ENCODE data around the gene LNX1.

Gene LNX1

DNA sequence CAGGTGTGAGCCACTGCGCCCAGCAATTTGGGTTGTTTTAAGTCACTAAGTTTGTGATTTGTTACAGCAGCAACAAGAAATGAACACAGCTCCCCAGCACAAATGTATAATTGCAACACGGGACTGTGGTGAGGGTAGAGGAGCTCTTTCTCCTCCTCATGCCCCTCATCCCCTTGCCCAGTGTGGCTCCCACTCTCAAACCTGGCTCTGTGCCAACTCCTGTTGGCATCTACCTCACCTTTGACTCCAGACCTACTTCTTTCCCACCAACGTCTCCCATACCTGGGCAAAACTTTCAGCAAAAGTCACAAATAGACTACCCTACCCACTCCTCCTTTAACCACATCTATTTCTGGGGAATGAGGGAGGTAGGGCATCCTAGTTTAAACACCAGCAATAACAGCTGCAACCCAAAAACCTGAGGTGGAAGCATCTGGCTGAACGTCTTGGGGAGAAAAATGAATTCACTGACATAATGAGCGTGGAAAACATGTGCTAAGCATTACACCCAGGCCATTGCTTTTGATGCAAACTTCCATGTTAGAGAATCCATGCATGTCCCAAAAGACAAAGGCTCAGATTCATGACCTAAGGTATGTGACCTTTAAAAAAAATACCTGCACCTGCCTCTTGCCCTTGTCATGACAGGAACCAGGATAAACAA, 19.2 kb downstream of the LNX1 start:
- DNase-seq = no peak

DNA sequence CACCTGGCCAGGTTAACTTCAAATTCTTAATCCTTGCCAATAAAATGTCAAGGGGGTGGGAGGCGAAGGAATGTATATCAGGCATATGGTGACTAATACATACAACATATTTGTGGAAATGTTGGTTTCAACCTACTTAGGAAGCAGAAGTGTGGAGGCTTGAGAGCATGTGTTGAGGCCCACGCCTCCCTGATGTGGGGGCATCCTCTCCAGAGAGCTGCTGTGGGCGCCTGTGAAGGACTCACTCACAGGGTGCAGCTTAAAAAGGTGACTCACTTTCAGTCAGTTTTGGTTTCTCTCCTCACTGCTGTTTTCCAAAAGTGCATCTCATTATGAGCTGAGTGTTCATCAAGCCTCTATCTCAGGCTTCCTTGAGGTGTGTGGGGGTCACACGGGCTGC, 27.5 kb downstream of the LNX1 start:
- no peak for DNase-seq

DNA sequence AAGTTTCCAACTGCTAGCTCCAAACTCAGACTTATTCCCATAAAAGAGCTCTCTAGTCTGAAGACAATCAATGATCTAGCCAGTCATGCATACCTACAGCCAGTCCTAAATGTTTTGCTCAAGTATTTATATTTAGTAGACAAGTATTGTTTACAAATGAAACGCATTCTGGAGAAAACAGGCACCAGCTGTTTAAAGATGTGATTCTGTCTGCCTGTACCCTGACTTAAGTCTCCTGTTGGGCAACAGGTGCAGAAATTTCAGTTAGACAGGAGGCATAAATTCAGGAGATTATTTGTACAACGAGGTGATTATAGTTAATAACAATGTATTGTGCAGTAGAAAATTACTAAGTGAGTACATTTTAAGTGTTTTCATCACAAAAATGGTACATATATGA, 28.9 kb downstream of the LNX1 start:
- no peak for DNase-seq

DNA sequence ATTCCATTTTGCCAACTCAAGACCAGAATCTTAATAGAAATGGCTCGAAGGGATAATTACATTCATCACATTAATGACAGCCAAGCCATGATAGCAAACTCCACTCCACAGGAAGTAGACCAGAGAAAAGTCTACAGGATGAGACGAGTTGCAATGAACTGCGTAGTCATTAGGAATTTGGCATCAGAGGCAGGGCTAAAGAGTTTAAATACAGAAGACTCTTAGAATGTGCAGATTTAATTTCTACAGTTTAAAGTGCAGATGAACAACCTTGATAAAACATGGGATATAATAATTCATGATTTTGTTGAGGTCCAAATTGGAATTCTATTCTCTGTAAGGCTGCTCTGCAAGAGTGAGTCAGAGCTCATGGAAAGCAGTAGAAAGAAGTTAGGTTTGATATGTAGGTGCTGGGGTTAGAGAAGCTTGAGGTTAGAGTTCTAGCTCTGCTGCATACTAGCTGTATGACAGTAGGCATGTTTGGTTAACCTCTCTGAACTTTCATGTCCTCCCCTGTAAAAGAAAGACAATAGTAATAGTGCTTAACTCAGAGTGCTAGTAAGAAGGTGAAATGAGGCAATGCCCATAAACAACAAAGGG, 32.2 kb downstream of the LNX1 start:
- DNase-seq = no peak

DNA sequence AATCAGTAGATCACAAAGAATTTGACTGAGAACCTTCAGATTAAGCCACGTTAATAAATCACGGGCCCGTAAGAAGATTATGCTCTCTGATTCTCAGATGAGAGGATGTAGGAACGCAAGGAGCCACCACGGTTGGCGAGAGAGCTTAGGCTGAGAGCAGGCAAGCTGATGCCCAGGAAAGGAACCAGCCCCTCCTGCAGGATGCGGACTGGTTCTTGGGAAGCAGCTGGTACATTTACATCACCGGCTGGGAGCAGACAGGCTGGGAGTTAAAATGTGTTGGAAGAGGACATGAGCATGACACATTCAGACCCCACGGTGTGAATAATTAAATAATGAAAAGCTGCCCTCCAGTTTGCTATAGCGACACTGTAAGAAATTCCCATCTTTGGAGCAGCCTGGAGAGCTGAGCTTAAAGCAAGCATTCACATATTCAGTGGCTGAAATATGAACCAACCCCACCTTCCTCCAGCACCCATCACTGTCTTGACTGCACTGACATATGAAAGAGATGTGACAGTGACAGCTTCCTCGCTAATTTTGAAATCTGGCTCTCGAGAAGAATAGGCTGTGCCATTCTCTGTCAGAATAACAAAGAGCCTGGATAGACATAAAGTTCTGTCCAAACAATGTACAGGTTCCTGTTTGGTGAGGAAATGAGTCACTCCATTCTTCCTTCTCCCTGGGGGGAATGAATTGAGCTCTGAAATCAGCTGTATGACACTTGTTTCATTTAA, 33.1 kb downstream of the LNX1 start:
- no peak for DNase-seq

DNA sequence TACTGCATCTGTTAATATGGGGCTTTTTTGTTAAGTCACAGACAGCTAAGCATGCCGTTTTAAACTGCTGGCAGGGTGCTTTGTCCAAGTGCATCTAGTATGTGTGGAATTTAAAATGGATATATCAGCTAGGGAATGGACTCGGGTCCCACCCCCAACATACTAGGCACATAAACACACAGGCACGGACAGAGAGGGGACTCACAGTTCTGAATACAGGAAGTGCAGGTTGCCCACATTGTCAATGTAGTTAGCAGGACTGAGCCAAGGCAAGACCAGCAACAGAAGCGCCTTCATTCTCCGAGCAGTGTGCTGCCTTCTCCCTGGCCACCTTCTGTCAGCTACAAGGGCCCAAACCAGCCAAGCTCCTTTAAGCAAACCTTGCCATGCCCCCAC, 33.6 kb downstream of the LNX1 start:
- no peak for DNase-seq

DNA sequence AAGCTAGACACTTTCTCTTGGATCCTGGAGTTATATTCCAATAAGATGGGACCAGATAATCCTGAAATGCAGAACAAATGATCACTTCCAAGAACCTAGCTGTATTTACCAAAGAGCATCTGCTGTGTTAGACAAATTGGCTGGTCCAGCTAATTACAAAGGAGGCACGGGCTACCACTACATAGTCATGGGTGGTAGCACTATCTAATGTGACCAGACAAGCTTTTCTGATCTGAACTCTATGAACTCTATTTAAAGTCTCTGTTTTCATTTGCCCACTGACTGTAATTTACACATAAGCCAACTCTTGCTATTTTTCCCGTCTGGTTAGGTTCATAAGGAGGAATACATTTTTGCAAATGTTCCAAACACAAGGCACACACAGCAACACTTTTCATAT, 34.6 kb downstream of the LNX1 start:
- DNase-seq = no peak

DNA sequence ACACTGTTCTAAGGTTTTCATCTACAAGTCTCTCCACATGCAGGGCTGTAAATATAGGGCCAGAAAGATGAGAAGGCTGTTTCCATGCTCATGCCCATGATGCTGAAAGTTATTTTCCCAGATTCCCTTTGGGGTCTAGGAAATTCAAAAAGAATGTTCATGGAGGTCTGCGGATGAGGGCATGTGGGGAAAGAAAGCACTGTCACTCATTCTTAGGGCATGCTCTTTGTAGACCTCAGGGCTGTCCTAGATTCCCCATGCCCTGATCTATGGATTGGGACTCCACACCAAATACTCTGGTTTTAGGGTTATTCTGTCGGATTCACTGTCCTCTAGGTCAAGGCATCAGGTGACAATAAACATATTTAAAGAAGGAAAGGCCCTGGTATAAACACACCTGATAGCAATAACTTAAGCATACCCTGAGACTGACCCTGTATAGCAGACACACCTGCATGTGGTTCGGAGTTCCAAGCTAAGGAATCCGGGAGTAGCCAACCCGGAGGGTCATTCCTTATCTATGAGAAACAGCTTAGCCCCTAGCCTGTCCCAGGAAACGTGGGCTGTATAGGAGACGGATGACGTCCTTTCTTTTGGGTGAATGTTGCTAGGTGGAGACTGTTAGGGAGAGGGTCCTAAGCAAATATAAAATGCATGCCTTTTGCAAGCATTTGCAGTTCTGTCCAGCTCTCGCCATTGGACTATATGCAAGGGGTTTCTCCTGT, 37.6 kb downstream of the LNX1 start:
- no peak for DNase-seq

DNA sequence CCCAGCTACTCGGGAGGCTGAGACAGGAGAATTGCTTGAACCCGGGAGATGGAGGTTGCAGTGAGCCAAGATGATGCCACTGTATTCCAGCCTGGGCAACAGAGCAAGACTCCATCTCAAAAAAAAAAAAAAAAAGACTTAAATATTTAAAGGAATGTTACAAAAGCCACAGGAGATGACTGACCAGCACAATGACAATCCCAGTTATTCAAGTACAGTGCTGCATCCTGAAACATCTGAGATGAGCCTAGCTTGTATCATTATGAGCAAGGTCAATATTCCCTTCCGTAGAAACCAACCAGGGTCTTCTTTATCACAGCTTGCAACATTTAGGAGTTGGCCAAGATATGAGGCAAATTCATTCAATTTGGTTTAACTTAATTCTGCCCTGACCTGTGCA, 38.6 kb downstream of the LNX1 start:
- no peak for DNase-seq

DNA sequence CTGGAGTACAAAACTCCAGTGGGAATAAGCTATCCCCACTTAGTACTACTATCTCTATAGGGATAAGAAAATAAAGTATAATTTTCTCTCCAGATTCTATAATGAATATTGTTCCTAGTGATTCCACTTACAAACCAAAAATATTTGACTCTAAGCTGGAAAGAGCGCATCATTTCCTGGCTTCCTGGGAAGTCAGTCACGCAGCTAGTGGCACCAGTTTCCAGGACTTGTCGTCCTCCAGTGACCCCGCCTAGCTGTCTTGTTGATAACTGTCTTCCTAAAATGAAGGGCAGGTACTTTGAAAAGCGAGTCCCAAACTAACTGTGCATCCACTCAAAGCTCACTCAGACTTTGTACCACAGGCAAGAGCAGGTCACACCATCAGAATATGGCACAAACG, 39.3 kb downstream of the LNX1 start:
- no peak for DNase-seq

DNA sequence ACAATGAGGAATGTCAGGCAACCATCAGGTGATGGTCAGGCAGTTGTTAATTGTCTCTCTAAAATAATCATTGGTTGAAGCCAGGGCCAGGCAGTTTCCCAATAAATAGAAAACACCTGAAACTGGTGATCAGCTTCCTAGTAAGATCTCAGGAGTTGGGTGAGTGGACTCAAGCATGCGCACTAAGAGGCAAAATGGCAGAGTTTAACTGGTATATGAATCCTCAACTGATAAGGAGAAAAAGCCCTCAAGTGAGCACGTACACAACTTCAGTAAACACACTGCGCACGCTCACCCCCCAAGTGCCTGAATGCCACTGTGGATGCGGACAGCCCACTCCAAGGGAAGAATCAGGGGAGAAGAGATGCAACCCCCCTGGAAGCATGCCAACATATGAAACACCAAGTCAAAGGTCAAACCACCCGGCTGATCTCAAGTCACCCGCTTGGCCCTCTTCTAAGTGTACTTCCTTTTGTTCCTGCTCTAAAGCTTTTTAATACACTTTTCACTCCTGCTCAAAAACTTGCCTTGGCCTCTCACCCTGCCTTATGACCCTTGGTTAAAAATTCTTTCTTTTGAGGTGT, 39.9 kb downstream of the LNX1 start:
- no peak for DNase-seq

DNA sequence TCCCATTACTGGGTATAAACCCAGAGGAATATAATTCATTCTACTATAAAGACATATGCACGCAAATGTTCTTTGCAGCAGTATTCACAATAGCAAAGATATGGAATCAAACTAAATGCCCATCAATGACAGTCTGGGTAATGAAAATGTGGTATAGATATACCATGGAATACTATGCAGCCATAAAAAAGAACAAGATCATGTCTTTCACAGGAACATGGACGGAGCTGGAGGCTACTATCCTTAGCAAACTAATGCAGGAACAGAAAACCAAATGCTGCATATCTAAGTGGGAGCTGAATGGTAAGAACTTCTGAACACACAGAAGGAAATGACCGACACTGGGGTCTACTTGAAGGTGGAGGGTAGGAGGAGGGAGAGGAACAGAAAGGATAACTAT, 42.6 kb downstream of the LNX1 start:
- DNase-seq = no peak

DNA sequence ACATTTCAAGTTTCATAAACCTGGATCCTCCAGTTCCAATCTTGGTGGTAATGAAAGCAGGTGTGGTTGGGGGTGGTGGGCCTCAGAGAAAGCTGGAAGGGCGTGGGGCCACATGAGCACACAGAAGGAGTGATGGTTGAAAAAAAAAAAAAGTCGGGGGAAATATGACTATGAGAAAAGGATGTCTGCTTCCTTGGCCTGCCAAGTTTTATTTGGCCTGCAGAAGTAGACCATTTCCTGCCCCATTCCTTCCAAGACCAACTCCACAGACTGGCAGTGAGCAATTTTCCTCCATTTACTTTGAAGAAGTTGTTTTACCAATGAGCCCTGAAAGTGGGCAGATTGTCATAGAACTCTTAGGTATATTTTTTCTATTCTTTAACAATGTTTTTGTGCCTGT, 43.3 kb downstream of the LNX1 start:
- no peak for DNase-seq

DNA sequence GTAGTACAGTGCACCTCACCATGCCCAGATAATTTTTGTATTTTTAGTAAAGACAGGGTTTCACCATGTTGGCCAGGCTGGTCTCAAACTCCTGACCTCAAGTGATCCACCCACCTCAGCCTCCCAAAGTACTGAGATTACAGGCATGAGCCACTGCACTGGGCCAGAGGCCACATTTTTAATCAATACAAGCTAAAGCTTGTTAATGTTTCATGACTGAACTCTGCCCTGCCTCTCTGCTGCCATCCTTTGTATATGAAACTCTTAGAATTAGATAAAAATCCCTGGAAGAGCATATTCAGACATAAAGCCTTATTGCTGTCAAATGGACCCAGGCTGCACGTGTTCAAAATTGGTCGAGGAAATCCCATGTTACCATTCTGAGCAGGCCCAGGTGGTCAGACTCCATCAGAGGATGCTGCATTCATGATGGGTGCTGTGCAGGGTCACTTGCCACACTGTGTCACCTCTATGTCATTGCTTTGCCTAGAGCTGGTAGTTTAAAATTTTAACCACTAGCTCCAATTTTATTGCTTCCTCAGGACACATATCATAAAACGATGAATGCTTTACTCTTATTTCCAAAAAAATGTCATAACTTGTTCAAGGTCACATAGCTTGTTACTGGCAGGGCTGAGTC, 45.2 kb downstream of the LNX1 start:
- no peak for DNase-seq

DNA sequence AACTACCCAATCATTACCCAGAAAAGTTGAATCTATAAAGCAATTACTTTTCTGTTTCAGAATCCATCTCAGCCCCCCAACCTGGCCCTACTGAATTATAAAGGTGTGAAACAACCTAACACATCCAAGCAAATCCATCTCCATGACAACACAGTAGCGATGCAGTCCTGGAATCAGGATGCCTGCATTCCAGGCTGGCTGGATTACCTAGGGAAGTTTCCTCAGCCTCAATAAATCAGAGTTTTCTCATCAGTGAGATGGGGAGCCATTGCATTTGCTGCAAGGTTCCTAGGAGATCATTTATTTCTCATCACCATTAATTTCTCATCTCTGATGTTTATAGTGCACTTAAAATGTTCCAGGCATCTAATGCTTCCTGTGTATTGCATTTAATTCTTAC, 46.0 kb downstream of the LNX1 start:
- DNase-seq = no peak

DNA sequence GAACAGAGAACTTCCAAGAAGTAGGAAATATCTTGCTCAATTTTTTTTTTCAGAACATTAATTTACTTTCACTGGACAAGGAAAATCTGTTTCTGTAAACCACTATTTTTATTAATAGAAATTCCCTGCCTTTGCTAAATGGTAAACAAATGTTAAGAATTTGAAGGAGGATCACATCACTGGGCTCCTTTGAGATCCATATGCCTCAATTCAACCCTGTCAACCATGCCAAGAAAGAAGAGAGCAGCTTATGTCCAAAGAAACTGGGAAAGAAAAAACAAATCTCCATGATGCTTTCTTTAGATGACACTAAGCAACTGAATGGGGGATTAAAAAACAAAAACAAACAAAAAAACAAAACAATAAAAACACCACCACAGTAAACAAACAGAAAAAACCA, 47.7 kb downstream of the LNX1 start:
- DNase-seq = no peak

DNA sequence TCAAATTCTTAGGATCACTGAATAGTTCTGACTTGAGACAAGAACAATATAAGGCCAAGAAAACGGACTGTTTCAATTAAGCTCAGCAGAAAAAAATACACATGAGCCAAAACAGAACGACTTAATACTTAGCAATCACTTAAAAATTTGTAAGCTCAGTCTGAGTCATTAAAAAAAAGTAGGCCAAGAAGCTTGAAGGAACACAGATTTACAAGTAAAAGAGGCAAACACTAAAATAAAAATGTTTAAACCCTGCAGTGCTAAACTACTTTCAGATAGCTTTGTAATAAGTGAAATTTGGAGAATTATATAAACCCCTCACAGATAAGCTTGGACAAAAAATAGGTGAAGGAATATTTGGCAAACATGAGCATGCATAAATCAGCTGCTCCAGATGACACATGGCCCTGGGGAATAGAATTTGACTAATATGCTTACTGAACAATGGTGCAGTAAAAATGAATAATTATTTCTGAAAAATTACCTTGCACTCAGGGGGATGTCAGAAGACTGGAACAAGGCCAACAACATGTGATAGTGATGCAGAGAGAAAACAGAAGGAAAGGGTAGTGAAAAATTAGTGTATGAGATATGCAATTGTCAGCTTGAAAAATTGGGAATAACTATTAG, 49.6 kb downstream of the LNX1 start:
- DNase-seq = no peak

DNA sequence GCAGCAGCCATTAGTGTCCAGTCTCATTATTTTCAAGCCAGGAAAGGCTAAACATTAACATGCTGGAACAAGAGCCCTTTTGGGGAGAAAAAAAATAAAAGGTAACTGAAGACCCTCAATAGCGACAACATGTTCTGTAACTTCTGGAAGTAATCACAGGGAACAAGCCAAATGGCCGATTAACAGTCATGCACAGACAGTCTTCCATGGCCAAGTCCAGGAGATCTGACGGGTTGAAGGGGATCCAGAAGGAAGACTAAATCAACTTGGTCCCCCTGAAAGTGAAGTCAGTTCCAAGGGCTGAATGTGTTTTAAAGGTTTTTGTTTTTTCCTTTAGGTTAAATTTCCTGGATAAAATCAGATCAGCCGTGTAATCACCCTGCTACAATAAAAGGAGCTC, 52.5 kb downstream of the LNX1 start:
- DNase-seq = peak; percentile 58

DNA sequence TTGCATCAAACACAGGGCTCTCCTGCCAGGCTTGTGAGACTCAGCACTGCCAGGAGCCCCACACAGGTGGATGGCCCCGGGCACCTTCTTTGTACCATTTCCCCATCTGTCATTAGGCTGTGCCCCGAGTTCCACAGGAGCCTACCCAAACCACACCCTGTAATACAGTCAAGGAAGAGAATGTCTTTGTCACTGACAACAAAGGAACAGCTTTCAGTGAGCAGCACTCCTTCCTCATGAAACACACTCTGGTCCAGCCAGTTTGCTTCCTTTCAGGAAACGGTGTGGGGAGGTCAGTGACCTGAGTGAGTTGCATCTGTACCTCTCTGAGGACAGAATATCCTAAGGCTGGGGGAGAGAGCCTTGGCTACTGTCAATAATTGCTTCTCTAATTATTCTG, 53.7 kb downstream of the LNX1 start:
- DNase-seq = no peak

DNA sequence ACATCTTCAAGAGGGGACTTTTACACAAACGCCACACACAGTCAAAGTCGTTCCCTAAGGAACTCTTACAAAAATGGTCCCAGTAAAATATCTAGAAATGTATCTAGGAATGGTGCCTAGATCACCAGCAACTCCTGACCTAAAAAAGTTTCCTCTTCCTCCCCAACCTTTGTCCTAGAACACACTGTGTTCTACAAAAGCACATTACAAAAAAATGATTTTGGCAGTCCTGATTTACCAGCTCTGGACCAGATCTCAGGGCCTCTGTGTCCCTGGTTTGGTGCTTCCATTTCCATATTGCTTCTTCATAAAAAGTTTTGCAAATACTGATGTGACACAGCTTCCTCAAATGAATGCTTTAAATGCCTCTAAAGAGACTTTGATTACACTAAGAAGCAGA, 55.0 kb downstream of the LNX1 start:
- DNase-seq = no peak

DNA sequence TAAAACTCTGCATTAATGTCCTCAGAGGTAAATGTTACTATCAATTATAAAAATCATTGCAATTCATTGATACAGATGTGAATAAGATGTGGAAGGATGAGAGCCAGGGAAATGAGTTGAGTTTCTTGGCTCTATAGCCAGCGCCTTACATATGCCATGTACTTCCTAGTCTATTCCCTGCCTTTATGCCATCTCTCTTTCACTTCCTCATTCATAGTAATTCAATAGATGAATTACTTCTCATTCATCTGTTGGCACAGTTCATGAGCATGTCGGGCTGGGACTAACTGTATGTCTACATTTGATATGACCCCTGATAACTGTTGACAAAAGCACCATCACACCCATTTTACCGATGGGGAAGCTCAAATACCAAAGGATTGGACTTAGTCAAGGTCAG, 55.7 kb downstream of the LNX1 start:
- no peak for DNase-seq

DNA sequence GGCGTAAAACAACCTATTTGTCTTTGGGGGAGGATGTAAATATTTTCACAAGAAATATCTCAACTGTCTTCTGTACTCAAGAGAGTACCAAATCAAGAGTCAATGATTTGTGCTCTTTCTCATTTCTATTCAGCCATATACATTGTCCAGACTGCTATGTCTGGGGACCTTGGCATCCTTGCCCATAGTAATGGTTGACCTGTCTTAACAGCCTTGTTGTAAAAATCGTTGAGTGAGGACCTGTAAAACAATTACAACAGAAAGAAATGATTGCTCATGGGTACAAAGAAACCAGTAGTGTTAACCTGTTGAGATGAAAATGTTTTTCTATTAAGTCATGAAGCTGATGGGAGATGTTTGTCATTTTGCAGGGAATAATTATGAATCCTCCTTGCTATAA, 56.6 kb downstream of the LNX1 start:
- DNase-seq = no peak

DNA sequence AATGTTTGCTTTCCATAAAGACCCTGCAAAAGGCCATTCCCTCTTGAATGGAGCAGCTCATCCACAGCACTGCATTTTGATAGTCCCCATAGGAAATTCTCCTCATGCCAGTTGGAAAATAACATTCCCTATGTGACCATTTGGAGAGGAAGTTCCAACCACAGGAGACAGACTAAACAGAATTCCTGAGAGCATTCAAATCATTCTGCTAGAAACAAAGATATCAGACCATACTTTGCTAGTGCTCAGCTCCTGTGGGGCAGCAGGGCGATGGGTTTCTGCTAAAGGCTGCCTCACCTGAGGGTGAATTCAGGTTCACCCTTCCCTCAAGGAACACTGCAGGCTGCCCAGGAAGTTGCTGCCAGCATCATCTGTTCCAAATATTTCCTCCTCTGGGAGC, 58.8 kb downstream of the LNX1 start:
- DNase-seq = no peak
